NCI-H128 (cell line): ENCODE measurements around the gene SAV1.
"Not testable (repeated sequence)": the region's sequence is repeated elsewhere in the genome, so short reads cannot be mapped to it uniquely, and the experiment has no call there.

Experiments
- DNase-seq: peaks from one replicate; lab custom pipeline; 2025; ENCODE audit not compliant: unreplicated experiment; lab: John Stamatoyannopoulos, UW

The SAV1 gene

DNA sequence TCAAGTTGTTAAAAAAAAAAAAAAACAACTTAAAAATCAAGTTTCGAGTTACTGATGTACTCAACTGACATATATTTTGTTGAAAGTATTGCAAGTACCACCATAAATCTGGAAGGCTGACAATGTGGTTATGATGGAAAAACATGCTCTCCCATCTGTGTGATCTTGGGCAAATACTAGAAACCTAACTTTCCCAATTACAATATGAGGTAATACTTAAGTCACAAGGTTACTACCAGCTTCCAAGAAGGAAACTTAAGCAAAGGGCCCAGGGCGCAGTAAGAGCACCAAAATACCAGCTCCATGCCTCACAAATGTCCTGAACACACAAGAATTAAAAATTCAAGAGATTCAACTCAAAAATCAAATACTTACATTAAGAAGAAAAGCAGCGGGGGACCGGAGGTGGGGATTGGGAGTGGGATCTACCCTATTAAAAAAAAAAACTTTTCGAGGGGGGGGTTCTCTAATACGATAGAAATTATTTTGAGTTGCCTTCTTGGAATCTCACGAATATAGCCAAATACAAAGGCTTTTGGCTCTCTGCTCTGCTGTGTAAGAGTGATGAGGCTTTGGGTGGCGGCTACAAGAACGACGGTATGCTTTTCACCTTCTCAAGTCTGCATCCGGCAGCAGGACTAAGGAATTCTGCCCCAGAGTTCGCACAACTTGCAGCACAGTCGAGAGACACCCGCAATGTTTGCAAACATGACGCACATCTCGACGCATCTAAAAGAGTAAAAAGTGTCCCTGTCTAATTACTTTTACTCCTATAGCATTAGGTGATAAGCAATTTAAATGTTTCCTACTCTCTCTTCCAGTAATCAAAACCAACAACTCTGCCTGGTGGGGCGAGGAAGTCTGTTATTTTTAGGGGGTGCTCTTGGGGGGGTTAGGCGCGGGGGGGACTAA is 1.1 kb downstream of the SAV1 start:
- no peak for DNase-seq

- DNase-seq = not testable (repeated sequence)
Observed at GRCh38 chr14:50665300-50665699, 2.8 kb downstream of the SAV1 start.

DNA sequence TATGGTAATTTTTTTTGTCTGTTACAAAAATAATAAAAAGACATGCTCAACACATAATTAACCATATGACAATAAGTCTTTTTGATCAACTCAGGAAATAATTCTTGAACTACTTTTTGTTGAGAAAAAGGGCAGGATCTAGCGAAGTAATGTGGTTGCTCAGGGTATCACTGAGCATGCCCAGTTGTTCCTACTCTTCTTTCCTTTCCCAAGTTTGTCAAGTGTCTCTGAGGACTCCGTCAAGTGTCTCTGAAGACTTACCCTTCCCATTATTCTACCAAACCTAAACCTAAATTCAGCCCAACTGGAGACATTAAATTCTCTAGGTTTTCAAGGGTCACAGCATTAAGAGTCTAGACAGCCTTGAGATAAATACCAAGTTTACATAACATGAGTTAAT is 3.5 kb downstream of the SAV1 start:
- DNase-seq = not testable (repeated sequence)

GRCh38 chr14:50659327-50659974 is 8.7 kb downstream of the SAV1 start:
- DNase-seq = no peak

DNA sequence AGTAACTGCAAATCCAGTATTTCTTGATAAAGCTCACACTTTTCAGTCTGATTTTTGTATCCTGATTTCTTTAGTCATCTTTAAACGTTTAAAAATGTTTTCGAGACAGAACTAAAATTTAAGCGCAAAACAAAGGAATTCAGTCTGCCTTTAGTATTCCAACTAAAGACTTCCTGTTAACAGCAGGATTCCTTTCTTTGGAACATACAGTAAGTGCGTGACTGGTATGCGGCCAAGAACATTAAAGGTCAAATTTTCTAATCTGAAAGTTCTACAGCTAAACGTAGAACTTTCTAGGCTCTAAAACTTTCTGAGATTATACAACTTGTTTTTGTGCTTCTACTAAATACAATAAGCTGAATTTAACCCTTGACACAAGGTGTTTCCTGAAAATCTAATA is 9.9 kb downstream of the SAV1 start:
- no peak for DNase-seq

GRCh38 chr14:50657753-50658152 is 10.4 kb downstream of the SAV1 start:
- no peak for DNase-seq

DNA sequence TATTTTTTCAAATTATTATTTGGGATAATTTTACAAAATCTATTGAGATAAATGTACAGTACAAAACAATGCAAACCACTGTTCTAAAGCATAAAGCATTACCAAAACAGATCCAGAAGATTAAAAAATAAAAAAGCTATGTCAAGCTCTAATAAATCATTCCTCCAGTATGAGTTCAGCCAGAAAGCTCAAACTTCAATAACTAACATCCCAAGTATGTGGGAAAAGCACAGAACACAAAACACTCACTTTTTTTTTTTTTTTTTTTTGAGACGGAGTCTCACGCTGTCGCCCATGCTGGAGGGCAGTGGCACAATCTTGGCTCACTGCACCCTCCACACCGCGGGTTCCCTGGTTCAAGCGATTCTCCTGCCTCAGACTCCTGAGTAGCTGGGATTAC is 11.3 kb downstream of the SAV1 start:
- no peak for DNase-seq

DNA sequence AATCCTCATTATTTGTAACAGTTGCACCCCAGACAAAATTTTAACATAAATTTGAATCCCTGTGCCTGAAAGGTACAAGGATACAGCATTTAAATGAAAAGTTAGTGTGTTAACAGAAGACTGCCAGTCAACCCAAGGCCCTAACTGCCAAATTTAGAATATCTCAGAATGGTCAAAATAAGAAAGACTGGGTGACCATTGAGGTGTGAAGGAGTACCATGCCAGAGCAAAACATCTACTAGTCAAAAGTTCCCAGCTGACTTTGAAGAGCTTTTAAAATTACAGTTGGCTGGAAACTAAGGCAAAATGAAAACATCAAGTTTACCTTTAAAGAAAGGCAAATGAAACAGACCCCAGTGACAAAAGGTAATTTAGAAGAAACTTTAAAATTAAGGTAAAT is 18.4 kb downstream of the SAV1 start:
- DNase-seq = no peak

GRCh38 chr14:50647753-50648152 is 20.4 kb downstream of the SAV1 start:
- DNase-seq = no peak

- no peak for DNase-seq
Observed at GRCh38 chr14:50647282-50647681, 20.8 kb downstream of the SAV1 start.

- no peak for DNase-seq
Observed at GRCh38 chr14:50635141-50635540, 33.0 kb downstream of the SAV1 start.

DNA sequence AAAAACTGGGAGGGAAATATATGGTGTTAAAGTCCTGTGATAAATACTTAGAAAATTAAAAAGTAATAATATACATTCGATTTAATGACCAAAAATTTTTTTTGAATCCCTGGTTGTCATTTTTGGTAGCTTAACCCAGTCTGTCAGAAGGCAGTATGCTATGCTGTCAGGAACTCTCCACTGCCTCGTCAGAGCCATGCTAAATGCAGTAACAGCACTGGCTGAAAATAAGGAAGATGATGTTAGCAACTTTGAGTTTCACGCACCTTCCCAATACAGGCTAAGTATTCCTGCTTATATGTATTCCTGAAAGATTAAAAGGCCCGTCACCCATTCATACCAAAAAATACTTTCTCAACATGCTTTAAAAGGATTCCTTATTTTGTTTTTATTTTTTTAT is 34.2 kb downstream of the SAV1 start:
- no peak for DNase-seq

- DNase-seq = no peak
Observed at GRCh38 chr14:50631408-50631821, 36.7 kb downstream of the SAV1 start.

GRCh38 chr14:50624947-50625346 is 43.2 kb downstream of the SAV1 start:
- not testable (repeated sequence) for DNase-seq

DNA sequence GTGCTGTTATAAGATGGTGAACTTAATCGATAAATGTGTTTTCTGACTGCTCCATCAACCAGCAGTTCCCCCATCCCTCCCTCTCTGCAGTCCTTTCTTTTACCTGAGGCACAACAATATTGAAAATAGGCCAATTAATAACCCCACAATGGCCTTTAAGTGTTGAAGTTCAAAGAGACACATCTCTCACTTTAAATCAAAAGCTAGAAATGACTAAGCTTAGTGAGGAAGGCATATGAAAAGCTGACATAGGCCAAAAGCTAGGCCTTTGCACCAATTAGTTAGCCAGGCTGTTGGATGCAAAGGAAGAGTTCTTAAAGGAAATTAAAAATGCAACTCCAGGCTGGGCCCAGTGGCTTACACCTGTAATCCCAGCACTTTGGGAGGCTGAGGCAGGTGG is 43.7 kb downstream of the SAV1 start:
- no peak for DNase-seq

GRCh38 chr14:50622978-50623377 is 45.1 kb downstream of the SAV1 start:
- DNase-seq = no peak

DNA sequence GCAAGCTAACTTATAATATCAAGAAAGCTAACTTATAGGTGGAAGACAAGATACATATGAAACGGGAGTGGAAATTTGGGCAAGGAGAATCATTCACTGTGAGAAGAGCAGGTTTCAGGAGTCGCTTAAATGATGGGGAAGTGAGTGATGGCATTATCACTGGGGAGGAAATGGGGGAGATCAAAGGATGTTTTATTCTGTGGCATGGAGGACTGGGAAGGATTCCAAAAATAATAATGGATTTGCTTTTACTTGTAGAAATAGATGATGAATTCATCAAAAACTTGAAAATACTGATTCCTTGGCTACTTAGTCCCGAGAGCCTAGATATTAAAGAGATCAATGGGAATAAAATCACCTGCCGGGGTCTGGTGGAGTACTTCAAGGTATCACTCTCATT is 47.8 kb downstream of the SAV1 start:
- no peak for DNase-seq

DNA sequence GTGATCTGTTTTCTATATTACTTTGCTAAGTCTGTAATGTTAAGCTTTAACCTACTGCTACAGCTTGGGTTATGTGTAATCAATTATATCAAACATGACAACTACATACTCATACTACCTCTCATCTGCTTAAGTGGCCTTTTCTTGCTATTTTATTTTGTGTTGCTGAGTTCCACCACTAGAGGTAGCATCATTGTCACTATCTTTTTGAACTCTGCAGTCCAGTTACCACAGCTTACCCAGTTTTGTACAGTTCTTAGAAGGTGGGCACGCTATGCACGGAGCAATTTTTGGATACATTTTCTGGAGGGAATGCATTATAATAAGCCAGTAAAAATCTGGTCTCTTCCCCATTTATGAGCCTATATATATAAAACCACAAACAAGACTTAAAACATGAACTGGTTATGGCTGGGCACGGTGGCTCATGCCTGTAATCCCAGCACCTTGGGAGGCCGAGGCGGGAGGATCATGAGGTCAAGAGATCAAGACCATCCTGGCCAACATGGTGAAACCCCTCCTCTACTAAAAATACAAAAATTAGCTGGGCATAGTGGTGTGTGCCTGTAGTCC is 48.5 kb downstream of the SAV1 start:
- DNase-seq = no peak

DNA sequence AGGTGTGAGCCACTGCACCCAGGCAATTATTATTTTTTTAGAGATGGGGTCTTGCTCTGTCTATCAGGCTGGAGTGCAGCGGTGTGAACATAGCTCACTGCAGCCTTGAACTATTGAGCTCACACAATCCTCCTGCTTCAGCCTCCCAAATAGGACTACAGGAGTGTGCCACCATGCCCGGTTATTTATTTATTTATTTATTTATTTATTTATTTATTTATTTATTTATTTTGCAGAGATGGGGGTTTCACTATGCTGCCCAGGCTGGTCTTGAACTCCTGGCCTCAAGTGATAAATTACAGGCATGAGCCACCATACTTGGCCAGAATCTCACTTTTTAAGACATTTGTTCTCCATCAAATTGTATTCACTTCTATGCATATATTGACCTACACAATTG is 51.8 kb downstream of the SAV1 start:
- no peak for DNase-seq

DNA sequence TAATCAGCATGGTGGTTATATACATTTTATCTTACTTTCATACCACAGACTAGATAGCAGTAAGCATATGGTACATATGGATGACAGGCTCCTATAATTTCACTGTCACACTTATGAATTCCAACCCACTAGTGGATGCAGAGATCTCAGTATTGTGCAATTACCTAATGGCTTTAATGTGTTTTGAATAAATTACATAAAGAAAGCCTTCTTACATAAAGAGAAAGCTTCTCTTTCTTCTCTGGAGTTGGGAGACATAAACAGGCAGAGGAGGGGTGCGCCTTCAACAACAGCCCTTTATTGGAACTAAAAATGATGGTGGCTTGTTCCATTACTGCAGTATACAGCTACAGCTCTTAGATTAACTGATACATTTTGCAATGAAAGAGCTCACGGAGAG is 52.6 kb downstream of the SAV1 start:
- no peak for DNase-seq

DNA sequence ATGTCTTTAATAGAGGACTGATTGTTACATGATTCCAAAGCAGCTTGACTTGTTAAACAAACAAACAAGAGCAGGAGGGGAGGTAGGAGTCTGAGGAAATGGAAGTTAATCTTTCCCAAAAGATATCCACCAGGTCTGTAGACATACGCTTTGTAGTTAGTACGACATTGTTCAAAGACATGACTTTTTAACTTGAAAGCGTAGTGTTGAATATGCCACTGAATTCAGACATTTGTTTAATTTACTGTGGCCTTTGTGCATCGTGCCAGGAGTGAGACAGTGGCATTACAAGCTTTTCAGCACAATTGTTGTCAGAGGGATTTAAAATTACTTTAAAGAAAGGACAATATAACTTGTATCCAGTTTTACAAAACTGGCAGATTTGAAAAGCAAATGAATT is 53.0 kb downstream of the SAV1 start:
- DNase-seq = no peak

DNA sequence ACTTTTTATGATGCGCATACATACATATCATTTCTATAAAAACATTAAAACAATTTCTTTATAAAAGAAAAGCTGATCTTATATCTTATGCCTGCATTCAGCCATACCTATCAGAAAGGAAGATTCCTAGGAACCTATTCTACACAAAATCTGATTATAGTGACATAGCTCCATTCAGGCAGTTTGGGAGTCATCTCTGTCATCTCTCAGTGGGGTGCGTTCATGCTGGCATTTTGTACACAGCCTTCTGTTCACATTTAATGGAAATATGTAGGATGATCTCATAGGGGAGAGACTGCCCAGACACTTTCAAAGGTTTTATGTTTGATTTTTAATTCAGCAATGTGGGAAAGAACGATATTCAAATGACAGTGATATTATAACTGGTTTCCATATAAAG is 55.3 kb downstream of the SAV1 start:
- no peak for DNase-seq
